ENCODE measurements around the gene AGBL3.

AGBL3 gene

DNA sequence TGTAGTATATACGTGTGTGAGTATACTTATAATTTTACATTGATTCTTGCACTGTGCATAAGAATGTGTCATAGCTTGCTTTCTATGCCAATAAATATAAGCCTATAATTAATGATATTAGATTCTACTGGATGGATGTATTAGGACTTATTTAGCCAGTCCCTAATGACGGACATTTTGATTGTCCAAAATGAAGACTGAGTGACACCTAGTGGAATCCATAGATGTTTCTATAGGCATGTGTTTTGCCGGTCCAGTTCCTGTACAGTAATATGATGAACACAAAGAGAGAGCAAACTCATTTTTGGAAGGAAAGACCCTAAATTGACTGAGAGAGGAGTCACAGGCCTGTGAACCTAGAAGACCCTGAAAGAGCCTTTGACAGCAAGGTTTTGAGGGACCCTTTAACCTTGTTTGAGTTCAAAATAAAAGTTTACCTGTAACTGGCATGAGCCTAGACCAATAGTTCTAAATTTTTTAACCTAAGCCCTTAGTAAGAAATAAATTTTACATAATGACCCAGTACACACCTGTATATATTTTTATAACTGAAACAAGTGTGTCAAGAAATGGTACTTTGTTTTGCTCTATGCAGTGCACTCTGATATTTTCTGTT lies 42.4 kb upstream of the AGBL3 start:
- no peak for TF ChIP-seq Cebpa-rat (IDR thresholded peaks at IDR 0.05)
- no peaks in the 10 kb centered on the region for H4K20me1 ChIP-seq
- H3K4me2 ChIP-seq: no peak overlapping the region
- H3K27me3 ChIP-seq: no peaks in the 10 kb centered on the region
- no peaks in the 10 kb centered on the region for H3K9me3 ChIP-seq
- H3K27ac ChIP-seq: no peak overlapping the region
- no peak overlapping the region for H3K9ac ChIP-seq
- H3K36me3 ChIP-seq: peaks cover 81% of the 10 kb centered on the region
- H3K4me1 ChIP-seq: peaks cover 21% of the 10 kb centered on the region
- no peak overlapping the region for H3K4me3 ChIP-seq

DNA sequence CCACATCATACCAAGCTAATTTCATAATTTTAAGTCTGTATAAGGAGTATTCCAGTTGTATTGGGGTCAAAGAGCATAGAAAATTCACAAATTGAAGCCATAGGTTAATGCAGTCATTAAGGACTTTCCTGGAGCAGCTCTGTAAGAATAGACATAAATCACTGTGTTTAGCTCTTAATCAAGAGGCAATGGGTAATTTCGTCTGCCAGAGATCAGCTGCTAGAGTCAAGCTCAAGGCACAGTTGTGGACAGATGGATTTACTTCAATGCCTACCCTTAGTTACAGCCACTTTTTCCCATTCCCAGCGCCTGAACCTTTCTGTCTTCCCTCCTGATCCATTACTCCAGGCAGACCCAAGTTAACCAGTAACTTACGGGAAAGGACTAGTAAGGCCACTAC lies 40.6 kb upstream of the AGBL3 start:
- H3K36me3 ChIP-seq: peaks cover 81% of the 10 kb centered on the region
- H3K9ac ChIP-seq: no peak overlapping the region
- peaks cover 21% of the 10 kb centered on the region for H3K4me1 ChIP-seq
- no peak overlapping the region for H3K27ac ChIP-seq
- H3K4me2 ChIP-seq: no peak overlapping the region
- TF ChIP-seq Cebpa-rat (IDR thresholded peaks at IDR 0.05): no peak
- H3K4me3 ChIP-seq: no peak overlapping the region
- H3K9me3 ChIP-seq: no peaks in the 10 kb centered on the region
- no peaks in the 10 kb centered on the region for H4K20me1 ChIP-seq
- no peaks in the 10 kb centered on the region for H3K27me3 ChIP-seq

DNA sequence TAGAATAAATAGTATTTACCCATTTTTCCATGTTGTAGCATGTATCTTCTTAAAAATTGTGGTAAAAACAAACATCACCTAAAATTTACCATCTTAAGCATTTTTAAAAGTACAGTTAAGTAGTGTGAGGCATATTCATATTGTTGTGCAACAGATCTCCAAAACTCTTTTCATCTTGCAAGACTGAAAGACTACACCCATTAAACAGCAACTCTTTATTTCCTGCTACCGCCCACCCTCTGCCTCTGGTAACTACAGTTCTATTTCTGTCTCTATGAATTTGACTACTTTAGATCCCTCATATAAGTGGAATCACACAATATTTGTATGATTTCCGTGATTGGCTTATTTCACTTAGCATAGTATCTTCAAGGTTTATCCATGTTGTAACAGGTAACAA lies 40.0 kb upstream of the AGBL3 start:
- no peaks in the 10 kb centered on the region for H4K20me1 ChIP-seq
- peaks cover 81% of the 10 kb centered on the region for H3K36me3 ChIP-seq
- H3K27me3 ChIP-seq: no peaks in the 10 kb centered on the region
- no peak overlapping the region for H3K4me2 ChIP-seq
- H3K27ac ChIP-seq: no peak overlapping the region
- peaks cover 21% of the 10 kb centered on the region for H3K4me1 ChIP-seq
- no peaks in the 10 kb centered on the region for H3K9me3 ChIP-seq
- no peak for TF ChIP-seq Cebpa-rat (IDR thresholded peaks at IDR 0.05)
- H3K9ac ChIP-seq: no peak overlapping the region
- no peak overlapping the region for H3K4me3 ChIP-seq

DNA sequence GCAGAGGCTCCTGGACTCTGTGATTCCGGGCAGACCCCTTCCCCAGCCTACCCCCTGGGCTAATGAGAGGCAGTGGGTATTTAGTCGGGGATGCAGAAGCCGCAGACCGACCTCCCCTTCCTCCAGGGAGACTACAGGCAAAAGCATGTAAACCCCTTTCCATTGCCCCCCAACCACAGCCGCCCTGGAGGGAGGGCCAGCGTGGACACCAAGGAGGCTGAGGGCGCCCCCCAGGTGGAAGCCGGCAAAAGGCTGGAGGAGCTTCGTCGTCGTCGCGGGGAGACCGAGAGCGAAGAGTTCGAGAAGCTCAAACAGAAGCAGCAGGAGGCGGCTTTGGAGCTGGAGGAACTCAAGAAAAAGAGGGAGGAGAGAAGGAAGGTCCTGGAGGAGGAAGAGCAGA lies 39.0 kb upstream of the AGBL3 start:
- TF ChIP-seq Cebpa-rat (IDR thresholded peaks at IDR 0.05): no peak
- no peaks in the 10 kb centered on the region for H4K20me1 ChIP-seq
- peaks cover 14% of the 10 kb centered on the region; the same call in 1 of the 2 replicates for H3K4me1 ChIP-seq
- no peaks in the 10 kb centered on the region for H3K27me3 ChIP-seq
- H3K4me3 ChIP-seq: no peak overlapping the region
- H3K36me3 ChIP-seq: peaks cover 81% of the 10 kb centered on the region
- H3K9ac ChIP-seq: no peak overlapping the region
- no peaks in the 10 kb centered on the region for H3K9me3 ChIP-seq
- no peak overlapping the region for H3K4me2 ChIP-seq
- no peak overlapping the region for H3K27ac ChIP-seq

DNA sequence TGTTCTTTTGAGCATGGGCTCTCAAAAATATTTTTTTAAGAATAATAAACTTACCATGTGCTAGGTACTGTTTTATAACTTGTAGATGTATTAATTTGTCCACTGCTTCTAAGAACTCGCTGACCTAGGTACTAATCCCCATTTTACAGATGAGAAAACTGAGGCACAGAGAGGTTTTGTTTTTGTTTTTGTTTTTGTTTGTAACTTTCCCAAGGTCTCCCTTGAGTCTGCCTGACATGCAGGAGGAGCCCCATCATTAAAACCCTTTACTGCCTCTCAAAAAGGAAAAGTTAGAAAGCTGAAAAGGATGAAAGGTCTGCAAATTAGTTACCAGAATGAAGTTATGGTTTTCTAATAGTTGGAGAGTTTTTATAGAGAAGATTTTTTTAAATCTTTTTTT lies 38.5 kb upstream of the AGBL3 start:
- no peaks in the 10 kb centered on the region for H3K27me3 ChIP-seq
- H3K36me3 ChIP-seq: peaks cover 86% of the 10 kb centered on the region
- H3K4me2 ChIP-seq: no peak overlapping the region
- H3K9me3 ChIP-seq: no peaks in the 10 kb centered on the region
- no peaks in the 10 kb centered on the region for H4K20me1 ChIP-seq
- H3K9ac ChIP-seq: no peak overlapping the region
- TF ChIP-seq Cebpa-rat (IDR thresholded peaks at IDR 0.05): no peak
- no peak overlapping the region for H3K4me3 ChIP-seq
- no peak overlapping the region for H3K27ac ChIP-seq
- peaks cover 11% of the 10 kb centered on the region; the same call in 1 of the 2 replicates for H3K4me1 ChIP-seq

DNA sequence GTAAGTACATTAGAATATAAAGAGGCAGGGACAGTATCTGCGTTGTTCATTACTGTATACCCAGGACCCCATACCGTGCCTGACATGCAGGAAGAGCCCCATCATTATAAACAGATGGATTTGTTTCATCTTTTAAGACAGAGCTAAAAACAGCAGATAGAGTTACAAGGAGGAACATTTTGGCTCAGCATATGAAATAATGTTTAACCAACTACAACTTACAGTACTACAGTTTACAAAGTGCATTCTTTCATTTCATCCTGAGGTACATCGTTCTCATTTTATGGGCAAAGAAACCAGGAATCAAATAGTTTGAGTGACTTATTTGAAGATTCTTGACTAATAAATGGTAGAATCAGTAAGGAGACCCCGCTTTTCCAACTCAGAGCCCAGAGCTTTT lies 38.1 kb upstream of the AGBL3 start:
- no peak for TF ChIP-seq Cebpa-rat (IDR thresholded peaks at IDR 0.05)
- no peaks in the 10 kb centered on the region for H4K20me1 ChIP-seq
- H3K27me3 ChIP-seq: no peaks in the 10 kb centered on the region
- no peak overlapping the region for H3K9ac ChIP-seq
- no peak overlapping the region for H3K4me3 ChIP-seq
- H3K9me3 ChIP-seq: no peaks in the 10 kb centered on the region
- H3K4me2 ChIP-seq: no peak overlapping the region
- peaks cover 90% of the 10 kb centered on the region for H3K36me3 ChIP-seq
- H3K27ac ChIP-seq: no peak overlapping the region
- H3K4me1 ChIP-seq: peaks cover 9% of the 10 kb centered on the region; the same call in 1 of the 2 replicates

DNA sequence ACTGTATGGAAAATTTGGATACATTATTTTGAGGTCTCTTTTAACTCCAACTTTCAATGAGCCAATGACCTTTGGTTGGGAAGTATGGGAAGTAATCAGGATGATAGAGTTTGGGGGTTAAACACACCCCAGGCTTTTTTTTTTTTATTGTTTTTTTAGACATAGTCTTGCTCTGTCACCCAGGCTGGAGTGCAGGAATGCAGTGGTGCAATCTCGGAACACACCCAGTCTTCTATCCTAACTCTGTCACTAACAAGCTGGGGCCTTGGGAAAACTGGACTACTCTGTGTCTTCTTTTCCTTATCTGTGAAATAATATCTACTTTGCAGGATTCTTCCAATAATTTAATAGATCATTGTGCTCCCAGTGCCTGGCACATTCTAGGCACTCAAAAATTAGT lies 37.6 kb upstream of the AGBL3 start:
- no peak for TF ChIP-seq Cebpa-rat (IDR thresholded peaks at IDR 0.05)
- Histone ChIP-seq H3K9me3 (no peaks in the 10 kb centered on the region), H3K27me3 (no peaks in the 10 kb centered on the region), H3K27ac (no peak overlapping the region), H3K4me1 (peaks cover 9% of the 10 kb centered on the region; the same call in 1 of the 2 replicates), H3K9ac (no peak overlapping the region), H3K4me2 (no peak overlapping the region), H3K36me3 (peaks cover 95% of the 10 kb centered on the region), H3K4me3 (no peak overlapping the region), H4K20me1 (no peaks in the 10 kb centered on the region)

DNA sequence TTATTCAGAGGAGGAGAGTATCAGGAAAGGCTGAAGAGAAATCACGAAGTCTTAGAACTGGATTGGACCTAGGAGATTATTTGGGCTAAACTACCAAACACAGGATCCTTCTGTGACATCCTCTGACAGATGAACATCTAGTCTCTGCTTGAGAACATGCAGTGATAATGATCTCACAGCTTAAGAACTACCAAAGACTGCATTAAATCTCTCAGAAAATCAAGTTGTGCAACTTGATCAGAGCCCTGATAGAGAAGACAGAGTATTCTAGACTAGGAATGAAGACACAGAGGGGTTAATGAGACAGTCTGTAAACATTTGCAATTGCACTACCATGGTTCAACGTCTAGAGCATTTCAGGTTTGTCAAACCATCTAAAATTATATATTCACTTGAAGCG lies 37.1 kb upstream of the AGBL3 start:
- no peak overlapping the region for H3K27ac ChIP-seq
- H3K9ac ChIP-seq: no peak overlapping the region
- no peaks in the 10 kb centered on the region for H3K27me3 ChIP-seq
- H3K4me3 ChIP-seq: no peak overlapping the region
- no peaks in the 10 kb centered on the region for H4K20me1 ChIP-seq
- H3K9me3 ChIP-seq: no peaks in the 10 kb centered on the region
- H3K36me3 ChIP-seq: peaks cover 99% of the 10 kb centered on the region
- no peak for TF ChIP-seq Cebpa-rat (IDR thresholded peaks at IDR 0.05)
- no peak overlapping the region for H3K4me2 ChIP-seq
- peaks cover 9% of the 10 kb centered on the region; the same call in 1 of the 2 replicates for H3K4me1 ChIP-seq

DNA sequence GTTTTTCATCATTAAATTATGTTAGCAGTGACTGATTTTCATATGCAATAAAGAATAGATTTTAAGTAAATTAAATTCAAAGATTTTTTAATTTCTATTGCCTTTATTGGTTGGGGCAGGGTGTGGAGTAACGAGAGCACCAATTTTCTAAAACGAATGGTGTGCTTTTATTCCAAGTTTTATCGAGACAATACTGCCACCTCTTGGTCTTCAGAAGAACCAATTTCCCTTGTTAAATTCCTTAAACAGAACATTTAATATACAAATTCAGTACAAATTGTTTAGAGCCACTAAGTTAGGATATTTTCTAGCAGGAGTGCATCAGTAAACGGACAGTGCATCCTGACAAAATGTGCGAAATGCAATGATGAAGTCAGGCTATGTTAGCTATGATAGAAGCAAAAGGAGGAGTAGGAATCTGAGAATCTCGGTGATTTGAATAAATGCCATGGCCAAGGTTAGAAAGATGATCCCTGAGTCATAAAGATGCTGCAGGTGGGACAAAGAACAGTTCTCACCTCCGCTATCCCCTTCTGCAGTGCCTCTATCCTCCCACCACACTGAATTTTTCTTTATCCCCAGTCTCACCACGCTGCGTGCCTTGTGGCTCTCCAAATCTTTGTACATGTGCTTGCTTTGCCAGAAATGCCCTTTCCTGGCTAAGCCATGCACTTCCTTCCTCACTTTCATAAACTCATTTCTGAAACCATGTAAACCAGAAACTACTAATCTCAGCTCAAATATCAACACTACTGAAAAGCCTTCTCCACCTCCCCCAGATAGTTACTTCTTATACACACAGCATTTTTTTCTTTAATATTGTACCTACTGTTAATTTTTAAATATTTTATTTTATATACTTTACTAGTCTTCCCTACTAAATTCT lies 31.9 kb upstream of the AGBL3 start:
- H3K27ac ChIP-seq: no peak overlapping the region
- H3K9ac ChIP-seq: no peak overlapping the region
- no peaks in the 10 kb centered on the region for H4K20me1 ChIP-seq
- H3K27me3 ChIP-seq: no peaks in the 10 kb centered on the region
- H3K9me3 ChIP-seq: no peaks in the 10 kb centered on the region
- no peak overlapping the region for H3K4me2 ChIP-seq
- H3K4me1 ChIP-seq: no peaks in the 10 kb centered on the region
- H3K36me3 ChIP-seq: peaks cover 98% of the 10 kb centered on the region
- H3K4me3 ChIP-seq: no peak overlapping the region
- no peak for TF ChIP-seq Cebpa-rat (IDR thresholded peaks at IDR 0.05)

DNA sequence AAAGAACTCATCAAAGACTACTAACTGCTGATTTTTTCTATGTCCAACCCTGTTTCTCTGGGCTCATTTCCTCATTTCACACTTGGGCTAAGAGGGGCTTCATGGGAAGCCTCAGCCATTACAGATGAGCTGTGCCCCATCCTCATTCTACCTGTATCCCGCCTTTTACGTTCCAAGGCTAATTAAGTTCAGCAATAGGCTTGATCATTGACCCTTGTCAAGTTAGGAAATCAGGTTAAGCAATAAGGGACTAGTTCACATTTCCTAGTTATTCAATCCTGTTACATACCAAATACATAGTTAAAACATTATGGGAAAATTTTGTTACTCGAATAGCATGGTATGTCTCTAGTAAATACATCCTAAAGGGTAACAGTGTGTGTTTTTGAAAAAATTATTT lies 29.3 kb upstream of the AGBL3 start:
- Histone ChIP-seq H3K4me2 (no peak overlapping the region), H3K4me3 (no peak overlapping the region), H3K36me3 (peaks cover 98% of the 10 kb centered on the region), H3K9ac (no peak overlapping the region), H3K4me1 (no peaks in the 10 kb centered on the region), H4K20me1 (no peaks in the 10 kb centered on the region), H3K9me3 (no peaks in the 10 kb centered on the region), H3K27me3 (no peaks in the 10 kb centered on the region), H3K27ac (no peak overlapping the region)
- TF ChIP-seq Cebpa-rat (IDR thresholded peaks at IDR 0.05): no peak
